ENCODE measurements around the gene PDIA2. TPM values are rescaled to one million over a fixed set of nuclear protein-coding genes. Genes with fewer than 3 reads are reported as not detected.

PDIA2 gene
- 12.5 TPM for total RNA-seq

GRCh38 chr16:283033-283805 is at the start of gene PDIA2:
Gene PDIA2, plus strand, starts transcription at chr16:283164. Its CDS starts 6 bp downstream, at chr16:283170.

GRCh38 chr16:234468-235305 is 48.3 kb upstream of the PDIA2 start, which contains the start of gene FAM234A:
Gene FAM234A, plus strand, starts transcription at chr16:234821. Its CDS starts 19,593 bp downstream, at chr16:254414.

GRCh38 chr16:275786-276232 is 7.2 kb upstream of the PDIA2 start, which contains the start of gene RGS11:
Gene RGS11, minus strand, starts transcription at chr16:275944. Its CDS starts 33 bp downstream, at chr16:275911.

GRCh38 chr16:280552-280951 is 2.4 kb upstream of the PDIA2 start, which contains the start of gene ARHGDIG:
Gene ARHGDIG, plus strand, starts transcription at chr16:280591. Its CDS starts 90 bp downstream, at chr16:280681.

Other genes starting within 250 kb of the PDIA2 start
- gene POLR3K, start 229.6 kb upstream of the PDIA2 start, total RNA-seq = 7.4 TPM
- 26.1 TPM for gene SNRNP25, start 229.3 kb upstream of the PDIA2 start, total RNA-seq
- 3.7 TPM for gene RHBDF1, start 210.5 kb upstream of the PDIA2 start, total RNA-seq
- 41.8 TPM for gene MPG, start 204.9 kb upstream of the PDIA2 start, total RNA-seq
- gene NPRL3, start 144.5 kb upstream of the PDIA2 start, total RNA-seq = 11.3 TPM
- 1.2 TPM for gene HBZ, start 130.5 kb upstream of the PDIA2 start, total RNA-seq
- 31.1 TPM for gene HBM, start 117.2 kb upstream of the PDIA2 start, total RNA-seq
- gene HBA2, start 110.3 kb upstream of the PDIA2 start, total RNA-seq = 2,023 TPM
- gene HBA1, start 106.5 kb upstream of the PDIA2 start, total RNA-seq = 1,158 TPM
- gene HBQ1, start 102.7 kb upstream of the PDIA2 start, total RNA-seq = 7.8 TPM
- gene LUC7L, start 53.7 kb upstream of the PDIA2 start, total RNA-seq = 82.6 TPM
- 31.1 TPM for gene FAM234A, start 48.3 kb upstream of the PDIA2 start, total RNA-seq
- gene RGS11, start 7.2 kb upstream of the PDIA2 start, total RNA-seq = 10.1 TPM
- 68.7 TPM for gene ARHGDIG, start 2.6 kb upstream of the PDIA2 start, total RNA-seq
- 16.1 TPM for gene AXIN1, start 69.6 kb downstream of the PDIA2 start, total RNA-seq
- 62.5 TPM for gene MRPL28, start 87.4 kb downstream of the PDIA2 start, total RNA-seq
- gene PGAP6, start 98.8 kb downstream of the PDIA2 start, total RNA-seq = 32.3 TPM
- gene NME4, start 114.0 kb downstream of the PDIA2 start, total RNA-seq = 16.4 TPM
- gene DECR2, start 118.7 kb downstream of the PDIA2 start, total RNA-seq = 8.3 TPM
- gene RAB11FIP3, start 142.5 kb downstream of the PDIA2 start, total RNA-seq = 33.4 TPM
- gene CAPN15, start 244.5 kb downstream of the PDIA2 start, total RNA-seq = 12.2 TPM

Data from diencephalon (tissue), 1 donor.